Endothelial cell of umbilical vein (primary cell): ENCODE results near the gene WFDC13. TPM values are rescaled to one million over a fixed set of nuclear protein-coding genes. Genes with fewer than 3 reads are reported as not detected.

Experiments used
- BruUV-seq: library from RNA; stranded (reverse); fragments of 400-500 nt; replicated peaks from 2 replicates; lab custom pipeline; 2021; lab: Mats Ljungman, UMichigan
- CTCF ChIA-PET: fragments of 300-600, 350-600 bp; sonication (Branson Sonifier 250); formaldehyde crosslinking; loops from one replicate; lab custom pipeline; 2021; ENCODE audit warnings: antibody characterized with exemption, inconsistent platforms; lab: Charles Lee
- POLR2A ChIA-PET: fragments of 300-600, 350-600 bp; sonication (Branson Sonifier 250); formaldehyde crosslinking; loops from one replicate; lab custom pipeline; 2021; ENCODE audit warnings: antibody characterized with exemption, inconsistent platforms; lab: Charles Lee
- DNase-seq: peaks from one replicate; pipeline ENCODE4 v3.0.0-alpha.2; 2011; ENCODE audit warnings: low read depth, low spot score
- FAIRE-seq: peaks from 2 replicates; lab custom pipeline; 2011; peaks lifted over from hg19 to GRCh38; lab: Jason Lieb, UNC
- H2AFZ ChIP-seq: 2 replicates; pipeline ENCODE4 v1.6.0; 2012; ENCODE audit warnings: low read depth, low read length, control low read depth, inconsistent platforms
- H3K27ac ChIP-seq: 2 replicates; pipeline ENCODE4 v1.5.1; 2011; ENCODE audit warnings: low read depth, mild to moderate bottlenecking, control low read depth, low read length, moderate library complexity; ENCODE audit not compliant: insufficient read depth
- H3K27me3 ChIP-seq, 2 experiments: 2 replicates each; pipeline versions ENCODE4 v1.6.0 to v1.6.1; 2011; ENCODE audit warnings: low read length in 2 of 2, mixed read lengths in 1 of 2; ENCODE audit not compliant: control insufficient read depth in 2 of 2, insufficient read depth in 2 of 2
- H3K36me3 ChIP-seq, 2 experiments: 2 replicates in 1 of 2; 3 replicates in 1 of 2; pipeline ENCODE4 v1.5.1; 2011; ENCODE audit warnings: low read length in 2 of 2, mild to moderate bottlenecking in 1 of 2, moderate library complexity in 1 of 2; ENCODE audit not compliant: control insufficient read depth in 2 of 2, insufficient read depth in 2 of 2; ENCODE audit errors: extremely low read depth in 1 of 2
- H3K4me1 ChIP-seq: 3 replicates; pipeline ENCODE4 v1.5.1; 2011; ENCODE audit warnings: mild to moderate bottlenecking, low read length; ENCODE audit not compliant: control insufficient read depth, insufficient read depth; ENCODE audit errors: extremely low read depth
- H3K4me2 ChIP-seq: 2 replicates; pipeline ENCODE4 v1.6.1; 2011; ENCODE audit warnings: low read length, control low read depth, mixed read lengths; ENCODE audit not compliant: insufficient read depth
- H3K4me3 ChIP-seq, 3 experiments: fragments of 200-600 bp in 1 of 3; sonication (generic), shearing (Covaris generic) in 1 of 3; replicated peaks in 1 of 3; 2 replicates each; pipeline ENCODE4 v1.5.1; 2011 to 2016; ENCODE audit warnings: control low read depth in 3 of 3, low read length in 3 of 3, mild to moderate bottlenecking in 2 of 3, inconsistent platforms in 1 of 3, low read depth in 1 of 3, moderate library complexity in 1 of 3; ENCODE audit not compliant: insufficient read depth in 1 of 3
- H3K79me2 ChIP-seq: 2 replicates; pipeline ENCODE4 v1.6.0; 2012; ENCODE audit warnings: low read length, inconsistent platforms; ENCODE audit not compliant: control insufficient read depth, insufficient read depth
- H3K9ac ChIP-seq: replicated peaks from 2 replicates; pipeline ENCODE3; 2011; ENCODE audit warnings: low read length, control low read depth; ENCODE audit not compliant: insufficient read depth; ENCODE audit errors: extremely low read depth
- H3K9me1 ChIP-seq: replicated peaks from 3 replicates; pipeline ENCODE4 v1.6.0; 2011; ENCODE audit warnings: mild to moderate bottlenecking, low read length; ENCODE audit not compliant: control insufficient read depth, insufficient read depth; ENCODE audit errors: extremely low read depth
- H3K9me3 ChIP-seq: replicated peaks from 2 replicates; pipeline ENCODE4 v1.5.1; 2012; ENCODE audit warnings: low read length, inconsistent platforms; ENCODE audit not compliant: control insufficient read depth, insufficient read depth
- H4K20me1 ChIP-seq: replicated peaks from 2 replicates; pipeline ENCODE3; 2011; ENCODE audit warnings: mild to moderate bottlenecking, low read length; ENCODE audit not compliant: control insufficient read depth, insufficient read depth; ENCODE audit errors: extremely low read depth
- EZH2 ChIP-seq: IDR thresholded peaks from 2 replicates; pipeline ENCODE4 v1.6.1; 2012; ENCODE audit warnings: borderline replicate concordance, low read depth, mild to moderate bottlenecking, moderate library complexity, low read length, inconsistent platforms; ENCODE audit not compliant: severe bottlenecking
- FOS ChIP-seq: IDR thresholded peaks from 2 replicates; pipeline ENCODE4 v1.6.1; 2011; ENCODE audit warnings: mild to moderate bottlenecking, low read length, moderate library complexity, borderline replicate concordance; ENCODE audit not compliant: insufficient read depth
- GATA2 ChIP-seq: IDR thresholded peaks from 2 replicates; pipeline ENCODE4 v1.7.0; 2011; ENCODE audit warnings: low read depth, mild to moderate bottlenecking, moderate library complexity, mixed read lengths, low read length; ENCODE audit not compliant: insufficient read length, insufficient read depth
- JUN ChIP-seq: IDR thresholded peaks from 2 replicates; pipeline ENCODE4 v1.6.1; 2011; ENCODE audit warnings: borderline replicate concordance, low read depth; ENCODE audit not compliant: insufficient read length, insufficient read depth
- MYC ChIP-seq: IDR thresholded peaks from one replicate; pipeline ENCODE4 v1.6.1; 2011; ENCODE audit warnings: mild to moderate bottlenecking, low read depth, low read length
- POLR2A ChIP-seq: IDR thresholded peaks from 2 replicates; pipeline ENCODE4 v1.6.1; 2012; ENCODE audit warnings: low read depth, mild to moderate bottlenecking, control low read depth, low read length
- POLR2AphosphoS5 ChIP-seq: IDR thresholded peaks from 2 replicates; pipeline ENCODE4 v1.6.1; 2012; ENCODE audit warnings: low read depth, mild to moderate bottlenecking, control low read depth, low read length, moderate library complexity; ENCODE audit not compliant: insufficient read depth
- dilution Hi-C: fragments of 300-500 bp; cut with MboI; formaldehyde crosslinking; loops from one replicate; pipeline ENCODE4 v1.15.0; 2019; ENCODE audit warnings: low sequenced_read_pairs; ENCODE audit not compliant: extremely low pct_ligation_motif_present
- intact Hi-C: fragments of 100-400 bp; cut with micrococcal nuclease; formaldehyde crosslinking; loops from one replicate; pipeline ENCODE4 v1.10.0; 2022
- polyA plus RNA-seq, 4 experiments: library from polyadenylated mRNA; depleted of rRNA in 3 of 4; stranded (reverse) in 3 of 4; unstranded in 1 of 4; fragments of >200 nt; gene quantifications; 2 replicates each; pipeline versions ENCODE4 v1.2.1 to v1.2.3, GENCODE V29; 2011 to 2012; ENCODE audit warnings: missing spikeins in 1 of 4
- total RNA-seq: library from RNA; stranded (reverse); gene quantifications from 2 replicates; pipeline ENCODE4 v1.2.3, GENCODE V29; 2021
- TF ChIP-seq, protein P1 (sequence below), 2 donors: IDR thresholded peaks; 1 replicate in 1 of 2; 2 replicates in 1 of 2; pipeline ENCODE4 v1.5.1; 2011; ENCODE audit warnings: low read length in 2 of 2, mild to moderate bottlenecking in 2 of 2, moderate library complexity in 2 of 2, control low read depth in 1 of 2, inconsistent platforms in 1 of 2, low read depth in 1 of 2; ENCODE audit not compliant: insufficient read depth in 1 of 2; ENCODE audit errors: extremely low read depth in 1 of 2
- TF ChIP-seq, protein P2 (sequence below): IDR thresholded peaks from 2 replicates; pipeline ENCODE4 v1.6.1; 2011; ENCODE audit not compliant: insufficient read depth, insufficient read length

The WFDC13 gene
- total and polyA plus RNA-seq, 2 donors (not counting 3 experiments of a cell fraction or from before 2014, with no cell fraction given): not detected

- no peaks in the 10 kb centered on the region for H3K36me3 ChIP-seq
- no peak within 1 kb of the TSS for H3K27ac ChIP-seq
- no peak within 1 kb of the TSS for H3K4me2 ChIP-seq
- H3K4me1 ChIP-seq: no peaks in the 10 kb centered on the region
- intact Hi-C loops (no loop called here), dilution Hi-C loops (no loop called here)
- H2AFZ ChIP-seq: no peak within 1 kb of the TSS
- TF ChIP-seq FOS (no peak), POLR2A (no peak), MYC (no peak), JUN (no peak), POLR2AphosphoS5 (no peak), EZH2 (no peak), GATA2 (no peak)
- TF ChIP-seq, protein P1, sequence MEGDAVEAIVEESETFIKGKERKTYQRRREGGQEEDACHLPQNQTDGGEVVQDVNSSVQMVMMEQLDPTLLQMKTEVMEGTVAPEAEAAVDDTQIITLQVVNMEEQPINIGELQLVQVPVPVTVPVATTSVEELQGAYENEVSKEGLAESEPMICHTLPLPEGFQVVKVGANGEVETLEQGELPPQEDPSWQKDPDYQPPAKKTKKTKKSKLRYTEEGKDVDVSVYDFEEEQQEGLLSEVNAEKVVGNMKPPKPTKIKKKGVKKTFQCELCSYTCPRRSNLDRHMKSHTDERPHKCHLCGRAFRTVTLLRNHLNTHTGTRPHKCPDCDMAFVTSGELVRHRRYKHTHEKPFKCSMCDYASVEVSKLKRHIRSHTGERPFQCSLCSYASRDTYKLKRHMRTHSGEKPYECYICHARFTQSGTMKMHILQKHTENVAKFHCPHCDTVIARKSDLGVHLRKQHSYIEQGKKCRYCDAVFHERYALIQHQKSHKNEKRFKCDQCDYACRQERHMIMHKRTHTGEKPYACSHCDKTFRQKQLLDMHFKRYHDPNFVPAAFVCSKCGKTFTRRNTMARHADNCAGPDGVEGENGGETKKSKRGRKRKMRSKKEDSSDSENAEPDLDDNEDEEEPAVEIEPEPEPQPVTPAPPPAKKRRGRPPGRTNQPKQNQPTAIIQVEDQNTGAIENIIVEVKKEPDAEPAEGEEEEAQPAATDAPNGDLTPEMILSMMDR (IDR thresholded peaks at IDR 0.05; ENCODE audit: extremely low read depth in 1 of 2, insufficient read depth in 1 of 2, low read depth in 1 of 2, low read length in 2 of 2): no peak
- TF ChIP-seq, protein P2, sequence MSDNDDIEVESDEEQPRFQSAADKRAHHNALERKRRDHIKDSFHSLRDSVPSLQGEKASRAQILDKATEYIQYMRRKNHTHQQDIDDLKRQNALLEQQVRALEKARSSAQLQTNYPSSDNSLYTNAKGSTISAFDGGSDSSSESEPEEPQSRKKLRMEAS: no peak
- CTCF ChIA-PET: interaction anchor here (0.8 kb wide), 1 partner anchor 101 kb away, joined by 3 read pairs; no protein-coding TSS in a partner anchor
- no TSS peak for BruUV-seq
- no peaks in the 10 kb centered on the region for H3K79me2 ChIP-seq
- H3K27me3 ChIP-seq: no peaks in the 10 kb centered on the region
- H3K4me3 ChIP-seq: no peak within 1 kb of the TSS
- POLR2A ChIA-PET: no interaction called here
- H3K9ac ChIP-seq: no peak within 1 kb of the TSS
- no peaks in the 10 kb centered on the region for H4K20me1 ChIP-seq
- FAIRE-seq (no peak), DNase-seq (no peak)
- H3K9me1 ChIP-seq: no peaks in the 10 kb centered on the region
- no peaks in the 10 kb centered on the region for H3K9me3 ChIP-seq
Measured at GRCh38 chr20:45670139-45670538, 31.7 kb upstream of the WFDC13 start, which contains the start of gene WFDC11. Gene WFDC11, minus strand, starts transcription at chr20:45670239. Its CDS starts 19,639 bp downstream, at chr20:45650600.
